HG03097 (cell line): ENCODE results near the gene KRT37.

Source experiments
- ATAC-seq: cut with Tn5 transposase; IDR thresholded peaks from one replicate; pipeline ENCODE4 v1.9.1; 2021; ENCODE audit not compliant: unreplicated experiment, low FRiP score

Gene KRT37

DNA sequence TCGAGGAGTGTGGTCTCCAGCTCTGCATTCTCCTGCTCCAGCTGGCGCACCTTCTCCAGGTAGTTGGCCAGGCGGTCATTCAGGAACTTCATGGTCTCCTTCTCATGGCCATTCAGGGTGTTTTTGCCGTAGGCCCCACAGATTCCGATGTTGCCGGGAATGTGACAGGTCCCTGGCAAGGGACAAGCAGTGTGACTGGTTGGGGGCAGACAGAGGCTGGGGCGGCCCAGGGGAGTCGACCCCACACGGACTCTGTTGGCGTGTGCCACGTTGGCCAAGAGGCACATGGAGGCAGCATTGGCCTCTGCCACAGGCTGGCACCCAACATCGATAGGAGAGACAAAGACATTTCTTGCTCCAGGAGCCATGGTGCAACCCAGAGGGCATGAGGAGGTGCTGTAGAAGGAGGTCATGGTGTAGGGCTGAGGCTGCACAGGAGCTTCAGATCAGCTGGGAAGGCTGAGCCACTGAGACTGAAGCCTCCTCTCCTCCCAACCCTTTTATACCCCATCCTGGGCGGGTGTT is at the start of gene KRT37:
TSS of gene KRT37 (minus strand) at position 475 of the 525 bp plus-strand sequence. CDS start at position 413, 62 bp downstream.
- ATAC-seq: no peak

DNA sequence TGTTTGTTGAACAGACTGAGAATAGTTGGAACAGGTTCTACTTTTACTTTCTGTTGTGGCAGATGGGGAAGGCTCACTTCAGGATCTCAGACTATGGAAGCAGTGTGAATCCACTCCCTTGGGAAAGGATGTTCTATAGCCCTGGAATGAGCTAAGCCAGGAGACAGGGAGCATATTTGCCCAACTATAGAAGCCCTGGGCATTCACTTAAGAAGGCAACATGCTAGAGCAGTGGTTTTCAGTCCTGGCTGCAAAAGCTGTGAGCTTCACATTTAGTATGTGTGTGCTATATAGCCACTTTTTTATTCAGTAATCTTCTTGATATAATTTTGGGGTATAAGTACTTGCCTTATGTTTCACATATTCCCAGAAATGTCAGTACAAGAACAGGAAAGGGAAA is 44.0 kb upstream of the KRT37 start:
- ATAC-seq: no peak

DNA sequence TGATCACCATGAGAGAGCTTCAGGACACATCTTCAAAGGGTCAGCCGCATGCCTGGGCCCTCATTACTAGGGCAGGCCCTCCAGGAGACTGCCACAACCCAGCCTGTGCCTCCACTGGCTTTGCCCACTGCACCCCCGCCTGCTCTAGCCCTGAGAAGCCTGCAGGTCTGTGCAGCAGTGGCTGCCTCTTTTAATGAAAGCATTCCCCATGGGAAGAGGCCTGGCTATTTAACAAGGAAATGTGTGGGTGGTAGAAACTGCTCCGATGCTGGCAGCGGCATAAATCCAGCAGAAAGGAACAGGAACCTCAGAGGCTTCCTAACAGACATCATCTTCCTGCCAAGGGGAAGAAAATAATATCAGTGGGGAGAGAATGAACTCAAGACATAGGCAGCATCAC is 43.2 kb upstream of the KRT37 start:
- ATAC-seq: no peak

DNA sequence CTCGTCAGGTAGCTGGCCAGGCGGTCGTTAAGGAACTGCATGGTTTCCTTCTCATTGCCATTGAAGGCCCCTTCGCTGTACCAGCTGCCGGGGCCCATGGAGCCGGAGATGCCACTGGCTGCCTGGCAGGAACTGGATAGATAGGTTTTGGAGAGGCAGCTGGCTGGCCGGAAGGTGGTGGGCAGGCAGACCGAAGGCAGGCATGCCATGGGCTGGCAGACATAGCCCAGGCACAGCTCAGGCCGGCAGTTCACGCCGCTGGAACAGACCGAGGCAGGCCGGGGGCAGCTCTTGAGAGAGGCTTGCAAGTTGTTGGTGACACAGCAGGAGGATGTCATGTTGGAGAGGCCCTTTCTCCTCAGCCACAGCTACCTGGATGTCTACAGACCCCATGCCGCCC is 42.6 kb upstream of the KRT37 start, which contains the start of gene KRT32:
TSS of gene KRT32 (minus strand) at position 399 of the 400 bp plus-strand sequence. CDS start at position 338, 61 bp downstream.
- no peak for ATAC-seq

DNA sequence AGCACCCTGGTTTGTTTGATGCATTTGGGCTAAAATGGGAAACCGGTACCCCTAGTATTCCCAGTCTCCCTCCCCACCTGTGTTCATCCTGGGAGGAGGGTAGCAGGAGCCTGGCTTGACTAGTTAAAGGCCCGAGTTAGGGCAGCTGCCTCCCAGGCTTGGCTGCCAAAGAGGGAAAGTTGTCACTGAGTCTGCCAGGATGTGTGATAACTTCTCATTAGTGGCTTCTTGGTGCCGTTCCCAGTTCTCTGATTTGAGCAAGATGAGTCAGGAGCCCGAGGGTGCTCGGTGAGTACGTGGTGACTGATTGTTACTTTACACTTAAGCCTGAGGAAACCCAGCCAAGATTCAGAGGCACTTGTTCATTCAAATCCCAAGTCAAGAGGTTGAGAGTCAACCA is 40.3 kb upstream of the KRT37 start:
- no peak for ATAC-seq

DNA sequence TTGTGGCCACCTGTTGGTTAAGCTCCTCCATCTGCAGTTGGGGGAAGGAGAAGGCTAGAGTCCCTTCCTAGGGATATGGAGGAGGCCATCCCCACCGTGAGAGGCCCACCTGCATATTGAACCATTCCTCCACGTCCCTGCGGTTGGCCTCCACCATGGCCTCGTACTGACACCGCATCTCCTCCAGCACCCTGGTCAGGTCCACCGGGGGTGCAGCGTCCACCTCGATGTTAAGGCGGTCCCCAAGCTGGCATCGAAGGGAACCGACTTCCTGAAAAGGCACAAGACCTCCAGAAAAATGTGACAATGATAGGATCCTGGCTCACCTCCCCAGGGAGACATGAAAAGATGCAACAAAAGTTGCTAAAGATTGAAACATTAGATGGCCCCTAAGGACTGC is 39.8 kb upstream of the KRT37 start:
- ATAC-seq: no peak

DNA sequence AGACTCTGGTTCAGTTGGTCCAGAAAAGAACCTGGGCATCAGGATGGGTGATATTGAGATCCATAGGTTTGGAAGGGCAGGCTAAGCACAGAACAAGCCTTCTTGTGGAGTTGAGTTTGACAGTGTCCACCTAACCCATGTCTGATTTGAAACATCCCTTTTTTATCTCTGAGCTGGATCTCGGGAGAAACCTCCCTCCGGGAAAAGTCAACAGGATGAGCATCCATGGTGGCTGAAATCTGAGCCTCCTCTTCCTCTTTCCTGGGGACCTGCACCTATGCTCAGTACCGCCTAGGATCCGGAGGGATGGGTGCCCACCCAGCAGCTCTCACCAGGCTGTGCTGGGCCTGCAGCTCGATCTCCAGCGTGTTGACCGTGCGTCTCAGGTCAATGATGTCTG is 39.4 kb upstream of the KRT37 start:
- ATAC-seq: no peak

DNA sequence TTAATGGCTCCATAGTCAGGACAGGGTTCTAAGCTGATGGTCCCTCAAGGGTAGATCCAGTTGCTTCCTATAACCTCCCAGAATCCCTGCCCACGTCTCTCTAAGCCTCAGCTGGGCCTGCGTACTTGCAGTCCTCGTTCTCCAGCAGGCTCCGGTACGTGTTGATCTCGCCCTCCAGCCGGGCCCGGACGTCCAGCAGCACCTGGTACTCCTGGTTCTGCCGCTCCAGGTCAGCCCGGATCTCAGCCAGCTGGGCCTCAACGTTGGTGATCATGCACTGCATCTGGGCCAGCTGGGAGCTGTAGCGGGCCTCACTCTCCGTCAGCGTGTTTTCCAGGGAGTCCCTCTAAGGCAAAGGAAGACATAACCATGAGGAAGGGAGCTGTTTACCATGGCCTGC is 38.3 kb upstream of the KRT37 start:
- ATAC-seq: no peak

DNA sequence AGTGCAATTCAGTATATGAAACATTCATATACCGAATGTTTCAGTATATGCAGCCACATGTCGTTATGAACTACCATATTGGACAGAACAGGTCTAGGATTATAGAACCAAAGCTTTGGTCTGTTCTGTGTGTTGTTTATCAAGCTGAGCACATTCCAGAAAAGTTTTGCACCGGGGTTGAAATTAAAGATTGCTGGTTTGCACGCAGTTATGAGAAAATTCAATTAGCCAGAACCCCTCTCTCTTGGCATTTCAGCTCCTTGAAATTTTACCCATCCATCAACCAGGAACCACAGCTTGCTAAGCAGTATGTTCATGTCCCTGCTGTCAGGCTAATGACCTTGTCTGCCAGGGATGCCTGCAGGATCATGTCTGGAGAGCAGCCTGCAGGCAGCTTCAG is 33.3 kb upstream of the KRT37 start:
- ATAC-seq: no peak

DNA sequence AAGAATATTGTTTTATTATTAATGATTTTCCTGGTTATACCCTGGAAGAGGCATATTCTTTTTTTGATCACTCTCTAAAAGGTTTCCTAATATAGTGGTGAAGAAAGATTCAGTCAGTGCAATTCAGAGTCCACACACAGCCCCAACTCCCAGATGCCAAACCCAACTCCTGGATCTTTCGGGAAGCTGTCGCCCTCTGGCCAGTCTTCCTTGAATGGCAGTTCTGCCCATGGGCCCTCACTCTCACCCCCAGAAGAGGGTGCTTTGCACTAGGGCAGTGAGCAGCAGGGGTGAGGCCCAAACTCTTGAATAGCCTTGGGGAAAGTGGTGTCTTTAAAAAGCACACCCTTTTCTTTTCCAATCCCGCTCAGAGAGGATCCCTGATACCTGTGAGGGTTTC is 31.8 kb upstream of the KRT37 start:
- ATAC-seq: no peak

DNA sequence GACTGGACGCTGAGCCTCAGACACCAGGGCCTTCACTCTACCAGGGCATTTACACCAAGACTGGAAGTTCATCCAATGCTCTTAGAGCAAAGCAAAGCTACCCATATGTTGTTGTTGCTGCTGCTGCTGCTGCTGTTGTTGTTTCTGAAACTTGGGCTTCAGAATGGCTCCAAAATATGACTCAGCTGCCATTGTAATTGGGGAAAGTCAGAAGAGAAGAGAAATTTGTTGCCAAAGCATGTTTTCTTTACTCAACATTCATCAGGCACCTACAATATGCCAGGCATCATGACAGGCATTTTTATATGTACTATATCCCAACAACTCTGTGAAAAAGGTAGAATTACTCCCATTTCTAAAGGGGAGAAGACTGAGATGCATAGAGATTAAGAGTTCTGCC is 30.9 kb upstream of the KRT37 start:
- ATAC-seq: no peak

DNA sequence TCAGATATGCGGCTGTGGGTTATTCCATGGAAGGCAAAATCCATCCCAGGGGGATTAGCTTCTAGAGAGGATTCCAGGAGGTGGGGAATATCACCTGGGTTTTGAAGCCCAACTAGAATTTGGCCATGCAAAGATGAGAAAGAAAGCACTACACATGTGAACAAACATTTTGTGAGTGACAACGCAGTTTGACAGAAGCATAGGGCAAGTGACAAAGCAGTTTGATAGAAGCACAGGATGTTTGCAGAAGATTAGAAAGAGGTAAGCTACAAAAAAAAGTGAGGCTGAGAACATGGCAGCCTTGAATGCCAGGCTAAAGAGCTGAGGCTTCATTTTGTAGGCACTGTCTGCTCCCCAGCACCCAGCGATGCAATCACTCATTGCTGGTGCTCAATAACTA is 28.7 kb upstream of the KRT37 start:
- ATAC-seq: no peak

DNA sequence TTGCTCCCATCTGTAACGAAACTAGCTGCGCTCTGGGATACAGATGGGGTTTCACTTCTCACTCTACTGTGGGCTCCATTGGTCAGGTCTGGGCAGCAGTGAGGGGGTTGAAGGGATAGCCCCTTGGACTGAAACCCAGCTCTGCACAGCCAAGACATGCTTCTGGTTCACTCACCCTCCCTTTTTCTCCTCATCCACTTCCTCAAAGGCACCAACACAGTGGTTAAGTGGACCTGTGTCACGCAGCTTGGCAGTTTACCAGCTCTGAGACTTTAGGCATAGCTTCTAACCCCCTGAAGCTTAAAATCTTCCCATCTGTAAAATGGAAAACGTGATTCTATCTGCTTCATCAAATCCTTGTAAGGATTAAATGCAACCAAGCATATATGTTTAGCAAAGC is 27.9 kb upstream of the KRT37 start:
- no peak for ATAC-seq

DNA sequence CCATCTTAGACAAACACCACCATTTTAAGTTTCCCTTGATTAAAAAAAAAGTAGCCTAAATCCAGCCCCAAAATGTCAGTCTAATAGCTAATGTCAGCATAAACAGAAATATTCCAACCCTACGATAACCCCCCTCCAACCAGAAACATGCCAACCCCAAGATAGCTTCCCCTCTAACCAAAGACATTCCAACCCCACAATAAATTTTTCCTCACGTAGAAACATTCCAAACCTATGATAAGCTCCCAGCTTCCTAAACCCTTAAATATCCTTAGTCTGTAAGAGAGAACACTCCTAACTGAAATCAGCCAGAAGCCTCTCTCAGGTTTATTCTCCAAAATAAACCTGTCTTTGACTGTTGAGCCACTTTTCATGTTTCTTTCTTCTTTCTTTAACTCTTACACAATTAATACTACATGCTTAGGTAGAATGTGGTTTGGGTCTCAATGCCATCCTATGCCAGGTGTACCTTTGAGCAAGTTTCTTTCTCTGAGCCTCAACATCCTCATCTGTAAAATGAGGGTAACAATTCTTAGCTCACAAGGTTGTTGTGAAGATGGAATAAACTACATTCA is 26.9 kb upstream of the KRT37 start:
- ATAC-seq: no peak

DNA sequence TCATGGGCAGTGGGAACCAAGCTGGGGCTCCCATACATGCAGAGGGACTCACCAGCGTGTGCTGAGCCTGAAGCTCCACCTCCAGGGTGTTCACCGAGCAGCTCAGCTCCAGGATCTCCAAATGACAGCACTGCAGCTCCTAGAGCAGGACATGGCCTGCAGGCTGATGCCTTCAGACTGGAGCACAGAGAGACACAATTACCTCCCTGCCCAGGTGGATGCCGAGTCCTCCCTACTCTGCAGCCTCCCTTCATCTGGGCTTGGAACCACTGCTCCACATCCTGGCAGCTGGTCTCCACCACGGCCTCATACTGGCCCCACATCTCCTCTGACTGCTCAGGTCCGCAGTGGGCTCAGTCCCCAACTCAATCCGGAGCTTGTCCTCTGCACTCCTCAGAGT is 24.6 kb upstream of the KRT37 start:
- ATAC-seq: no peak

DNA sequence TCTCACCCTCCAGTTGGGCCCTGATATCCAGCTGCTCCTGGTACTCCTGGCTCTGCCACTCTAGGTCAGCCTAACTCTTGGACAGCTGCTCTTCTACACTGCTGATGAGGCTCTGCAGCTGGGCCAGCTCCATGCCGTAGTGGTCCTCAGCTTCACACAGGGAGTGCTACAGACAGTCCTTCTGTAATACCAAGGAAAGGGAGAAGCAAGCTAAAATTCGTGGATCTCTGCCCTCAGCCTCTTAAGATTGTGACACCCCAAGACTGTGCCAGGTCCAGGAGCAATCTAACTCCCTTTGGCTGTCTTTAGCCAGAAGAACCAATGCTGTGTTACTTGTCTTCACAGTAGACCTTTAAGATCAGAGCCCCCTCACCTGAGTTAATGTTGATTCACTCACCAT is 24.1 kb upstream of the KRT37 start:
- ATAC-seq: no peak

DNA sequence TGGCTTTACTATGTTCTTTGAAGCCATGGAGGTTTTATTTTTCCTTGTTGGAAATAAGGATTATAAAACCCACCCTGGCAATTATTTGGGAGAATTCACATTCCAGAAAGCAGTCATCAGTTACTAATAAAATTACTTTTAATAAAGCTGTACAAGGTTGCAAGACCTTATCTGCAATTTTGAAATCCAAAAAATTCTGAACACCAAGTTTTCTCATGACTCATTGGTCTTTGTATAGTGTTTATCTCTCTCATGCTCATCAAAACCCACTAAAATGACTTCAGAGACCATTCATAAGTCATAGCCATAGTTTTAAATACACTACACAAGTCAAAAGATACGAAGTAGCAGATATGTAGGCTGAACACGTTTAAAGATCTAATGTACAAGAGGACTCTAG is 22.4 kb upstream of the KRT37 start:
- no peak for ATAC-seq

DNA sequence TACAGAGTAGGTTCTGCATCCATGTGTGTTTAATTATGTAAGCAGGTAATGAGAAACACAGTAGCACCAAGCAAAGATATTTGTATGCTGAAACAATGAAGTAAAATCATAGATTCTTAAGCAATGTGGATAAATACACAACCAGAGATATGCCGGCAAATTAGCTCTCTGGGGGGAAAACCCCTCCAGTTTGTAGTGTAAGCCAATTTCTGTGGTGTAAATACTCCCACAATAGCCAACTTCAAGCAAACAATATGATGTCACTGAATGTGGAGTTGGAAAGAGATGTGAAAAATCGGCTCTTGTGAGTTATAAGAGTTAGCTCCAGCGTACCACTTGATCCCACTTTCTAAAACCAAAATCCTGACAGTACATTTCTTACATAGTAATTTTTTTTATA is 20.3 kb upstream of the KRT37 start:
- no peak for ATAC-seq

DNA sequence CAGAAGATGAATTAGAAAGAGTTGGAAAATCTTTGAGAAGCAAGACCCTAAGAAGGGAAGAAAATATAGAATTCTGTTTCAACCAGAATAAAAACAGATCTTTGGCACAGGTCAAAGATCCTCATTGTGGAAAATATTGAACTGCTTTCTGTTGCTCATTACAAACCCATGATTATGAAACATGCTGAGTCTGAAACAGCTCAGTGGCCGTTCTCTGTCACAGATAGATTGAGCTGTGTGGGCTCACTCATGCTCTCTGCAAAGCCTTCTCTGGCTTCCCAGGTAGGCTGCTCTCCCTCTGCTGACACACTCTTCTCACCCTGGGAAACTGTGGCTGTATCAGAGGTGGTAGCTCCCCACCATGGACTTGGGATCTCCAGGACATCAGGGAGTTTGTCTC is 19.8 kb upstream of the KRT37 start:
- ATAC-seq: no peak

DNA sequence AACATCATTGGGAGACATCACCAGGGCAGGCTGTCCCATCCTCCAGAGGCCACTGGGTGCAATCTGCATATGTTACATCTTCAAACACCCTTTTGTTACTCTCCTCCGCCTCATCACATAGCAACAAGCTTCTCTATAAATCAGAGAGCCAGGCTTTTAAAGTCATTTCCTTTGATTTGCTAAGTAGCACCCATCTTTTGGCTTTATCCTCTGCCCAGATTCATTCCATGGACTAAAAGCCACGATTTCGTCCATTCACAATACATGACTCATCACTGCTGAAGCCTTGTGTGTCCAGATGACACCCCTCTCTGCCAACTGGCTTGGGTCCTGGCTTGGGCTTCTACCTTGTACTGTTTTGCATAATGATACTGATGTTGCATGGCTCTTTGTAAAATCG is 18.4 kb upstream of the KRT37 start:
- no peak for ATAC-seq

DNA sequence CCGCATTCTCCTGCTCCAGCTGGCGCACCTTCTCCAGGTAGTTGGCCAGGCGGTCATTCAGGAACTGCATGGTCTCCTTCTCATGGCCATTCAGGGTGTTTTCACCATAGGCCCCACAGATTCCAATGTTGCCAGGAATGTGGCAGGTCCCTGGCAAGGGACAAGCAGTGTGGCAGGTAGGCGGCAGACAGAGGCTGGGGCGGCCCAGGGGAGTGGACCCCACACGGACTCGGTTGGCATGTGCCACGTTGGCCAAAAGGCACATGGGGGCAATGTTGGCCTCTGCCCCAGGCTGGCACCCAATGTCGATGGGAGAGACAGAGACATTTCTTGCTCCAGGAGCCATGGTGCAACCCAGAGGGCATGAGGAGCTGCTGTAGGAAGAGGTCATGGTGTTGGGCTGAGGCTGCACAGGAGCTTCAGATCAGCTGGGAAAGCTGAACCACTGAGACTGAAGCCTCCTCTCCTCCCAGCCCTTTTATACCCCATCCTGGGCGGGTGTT is 16.2 kb upstream of the KRT37 start, which contains the start of gene KRT38:
TSS of gene KRT38 (minus strand) at position 453 of the 503 bp plus-strand sequence. CDS start at position 391, 62 bp downstream.
- no peak for ATAC-seq

DNA sequence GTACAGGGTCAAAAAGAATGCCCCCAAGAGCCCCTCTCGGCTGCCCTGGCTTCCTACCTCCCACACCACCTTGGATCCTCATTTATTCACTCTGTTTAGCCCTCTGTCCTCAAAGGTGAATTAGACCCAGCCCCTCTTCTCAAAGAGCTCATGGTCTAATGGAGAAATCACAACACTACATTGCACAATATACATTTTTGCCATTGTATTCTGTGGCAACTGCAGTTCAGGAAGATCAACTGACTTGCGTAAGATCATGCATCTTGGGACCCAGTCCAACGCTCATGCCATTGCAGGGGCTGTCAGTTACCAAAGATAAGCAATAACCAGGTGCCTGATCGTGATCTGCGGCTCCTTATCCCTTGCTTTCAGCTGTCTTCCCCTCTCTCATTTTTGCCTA is 15.0 kb upstream of the KRT37 start:
- ATAC-seq: no peak

DNA sequence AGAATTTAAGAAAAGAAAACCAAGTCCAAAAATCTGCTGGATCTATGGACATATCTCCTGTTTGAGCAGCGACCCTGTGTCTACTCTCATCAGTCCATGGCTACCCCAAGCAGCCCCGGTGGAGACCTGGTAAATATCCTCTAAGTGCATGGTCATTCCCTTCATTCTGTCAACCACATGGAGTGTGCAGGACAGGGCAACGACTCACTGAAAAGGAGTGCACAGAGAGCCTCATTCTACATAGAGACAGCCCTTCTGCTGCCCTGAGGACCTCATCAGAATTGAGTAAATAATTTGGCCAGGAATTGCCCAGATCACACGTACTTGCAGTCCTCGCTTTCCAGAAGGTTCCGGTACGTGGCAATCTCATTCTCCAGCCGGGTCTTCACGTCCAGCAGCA is 13.4 kb upstream of the KRT37 start:
- ATAC-seq: no peak
